ENCODE results near the gene EXOC6B. TPM values are rescaled to one million over a fixed set of nuclear protein-coding genes. Genes with fewer than 3 reads are reported as not detected.

EXOC6B gene
- total RNA-seq, 4 donors from 2014 or later, result 54.0 to 121 (median 78.7) TPM

- Histone ChIP-seq H3K27ac (no peak overlapping the region), H3K27me3 (no peaks in the 10 kb centered on the region), H3K36me3 (no peaks in the 10 kb centered on the region), H3K4me1 (peaks cover 38% of the 10 kb centered on the region), H3K4me3 (no peak overlapping the region), H3K9me3 (no peaks in the 10 kb centered on the region)
- no peak for TF ChIP-seq POLR2A (IDR thresholded peaks at IDR 0.05)
- no peak for TF ChIP-seq POLR2AphosphoS5 (IDR thresholded peaks at IDR 0.05)
- no peak for TF ChIP-seq EP300 (IDR thresholded peaks at IDR 0.05)
- TF ChIP-seq, protein P1, sequence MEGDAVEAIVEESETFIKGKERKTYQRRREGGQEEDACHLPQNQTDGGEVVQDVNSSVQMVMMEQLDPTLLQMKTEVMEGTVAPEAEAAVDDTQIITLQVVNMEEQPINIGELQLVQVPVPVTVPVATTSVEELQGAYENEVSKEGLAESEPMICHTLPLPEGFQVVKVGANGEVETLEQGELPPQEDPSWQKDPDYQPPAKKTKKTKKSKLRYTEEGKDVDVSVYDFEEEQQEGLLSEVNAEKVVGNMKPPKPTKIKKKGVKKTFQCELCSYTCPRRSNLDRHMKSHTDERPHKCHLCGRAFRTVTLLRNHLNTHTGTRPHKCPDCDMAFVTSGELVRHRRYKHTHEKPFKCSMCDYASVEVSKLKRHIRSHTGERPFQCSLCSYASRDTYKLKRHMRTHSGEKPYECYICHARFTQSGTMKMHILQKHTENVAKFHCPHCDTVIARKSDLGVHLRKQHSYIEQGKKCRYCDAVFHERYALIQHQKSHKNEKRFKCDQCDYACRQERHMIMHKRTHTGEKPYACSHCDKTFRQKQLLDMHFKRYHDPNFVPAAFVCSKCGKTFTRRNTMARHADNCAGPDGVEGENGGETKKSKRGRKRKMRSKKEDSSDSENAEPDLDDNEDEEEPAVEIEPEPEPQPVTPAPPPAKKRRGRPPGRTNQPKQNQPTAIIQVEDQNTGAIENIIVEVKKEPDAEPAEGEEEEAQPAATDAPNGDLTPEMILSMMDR (IDR thresholded peaks at IDR 0.05), result no peak
- WGBS, result 40% methylated on average over 2 of the region's 2 CpGs
- no peak for DNase-seq (ENCODE audit: low spot score in 2 of 2)
Observed at GRCh38 chr2:72822794-72823193, 3.0 kb downstream of the EXOC6B start.

DNA sequence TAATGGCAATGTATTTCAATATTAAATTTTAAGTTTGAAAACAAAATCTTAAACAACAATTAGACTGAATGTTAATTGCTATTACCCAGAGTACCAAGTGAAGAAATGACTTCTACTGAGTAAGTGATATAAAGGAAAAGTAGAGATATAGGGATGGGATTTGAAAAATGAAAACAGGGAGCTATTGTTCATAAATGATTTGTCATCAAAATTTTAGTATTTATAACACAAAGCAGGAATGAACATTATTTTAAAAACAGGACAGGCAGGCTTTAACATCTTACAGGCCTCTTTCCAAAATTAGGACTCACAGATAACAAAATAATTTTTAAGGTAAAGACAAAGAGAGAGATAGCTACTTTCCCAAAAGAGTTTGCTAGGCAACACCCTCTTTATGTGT, 3.9 kb downstream of the EXOC6B start:
- Histone ChIP-seq H3K4me3 (no peak overlapping the region), H3K27ac (peak overlapping the region; percentile 57), H3K4me1 (peaks cover 44% of the 10 kb centered on the region), H3K9me3 (no peaks in the 10 kb centered on the region), H3K36me3 (no peaks in the 10 kb centered on the region), H3K27me3 (no peaks in the 10 kb centered on the region)
- no peak for DNase-seq (ENCODE audit: low spot score in 2 of 2)
- TF ChIP-seq POLR2A (IDR thresholded peaks at IDR 0.05), result no peak
- TF ChIP-seq, protein P1 (IDR thresholded peaks at IDR 0.05), result no peak
- no peak for TF ChIP-seq EP300 (IDR thresholded peaks at IDR 0.05)
- TF ChIP-seq POLR2AphosphoS5 (IDR thresholded peaks at IDR 0.05), result no peak

DNA sequence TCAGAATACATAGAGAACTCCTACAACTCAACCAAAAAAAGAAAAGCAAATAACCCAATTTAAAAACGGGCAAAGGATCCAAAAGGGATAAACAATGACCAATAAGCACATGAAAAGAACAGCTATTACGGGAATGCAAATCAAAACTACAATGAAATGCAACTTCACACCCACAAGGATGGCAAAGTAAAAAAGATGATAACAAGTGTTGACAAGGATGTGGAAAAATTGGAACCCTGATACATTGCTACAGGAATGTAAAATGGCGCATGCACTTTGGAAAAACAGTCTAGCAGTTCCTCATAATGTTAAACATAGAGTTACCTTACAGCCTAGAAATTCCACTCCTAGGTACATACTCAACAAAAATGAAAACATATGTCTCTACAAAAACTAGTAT, 4.7 kb downstream of the EXOC6B start:
- no peak overlapping the region for H3K4me3 ChIP-seq
- peaks cover 43% of the 10 kb centered on the region for H3K4me1 ChIP-seq
- H3K27me3 ChIP-seq, result no peaks in the 10 kb centered on the region
- no peaks in the 10 kb centered on the region for H3K9me3 ChIP-seq
- no peak overlapping the region for H3K27ac ChIP-seq
- 88% methylated on average over 3 of the region's 3 CpGs for WGBS
- no peaks in the 10 kb centered on the region for H3K36me3 ChIP-seq
- DNase-seq (ENCODE audit: low spot score in 2 of 2), result no peak
- no peak for TF ChIP-seq POLR2A (IDR thresholded peaks at IDR 0.05)
- TF ChIP-seq, protein P1 (IDR thresholded peaks at IDR 0.05), result no peak
- TF ChIP-seq EP300 (IDR thresholded peaks at IDR 0.05), result no peak
- no peak for TF ChIP-seq POLR2AphosphoS5 (IDR thresholded peaks at IDR 0.05)

DNA sequence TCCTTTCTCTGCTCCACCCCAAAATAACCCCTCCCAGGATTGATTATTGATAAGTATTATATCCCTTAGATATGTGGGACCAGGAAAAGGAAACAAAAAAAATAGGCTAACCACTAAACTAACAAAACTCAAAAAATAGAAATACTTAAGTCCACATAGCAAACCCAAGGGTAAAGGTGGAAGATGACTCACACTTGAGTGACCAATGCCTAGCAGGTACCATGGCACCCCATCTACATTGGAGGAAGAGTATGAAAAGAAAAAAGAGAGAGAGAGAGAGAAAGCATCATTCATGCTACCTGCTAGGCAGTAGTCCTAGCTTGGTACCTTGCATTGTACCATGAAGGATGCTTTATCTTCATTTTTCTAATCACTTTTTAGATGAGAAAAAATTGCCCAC, 6.3 kb downstream of the EXOC6B start:
- Histone ChIP-seq H3K4me3 (no peak overlapping the region), H3K9me3 (no peaks in the 10 kb centered on the region), H3K27ac (no peak overlapping the region), H3K27me3 (no peaks in the 10 kb centered on the region), H3K4me1 (peaks cover 40% of the 10 kb centered on the region), H3K36me3 (no peaks in the 10 kb centered on the region)
- TF ChIP-seq EP300 (IDR thresholded peaks at IDR 0.05) (no peak), POLR2A (IDR thresholded peaks at IDR 0.05) (no peak), POLR2AphosphoS5 (IDR thresholded peaks at IDR 0.05) (no peak)
- TF ChIP-seq, protein P1 (IDR thresholded peaks at IDR 0.05), result no peak
- no peak for DNase-seq (ENCODE audit: low spot score in 2 of 2)

GRCh38 chr2:72815655-72816278, 10.1 kb downstream of the EXOC6B start:
- WGBS, result 86% methylated on average over 13 of the region's 13 CpGs
- Histone ChIP-seq H3K4me1 (peaks cover 17% of the 10 kb centered on the region), H3K4me3 (no peak overlapping the region), H3K27me3 (no peaks in the 10 kb centered on the region), H3K9me3 (no peaks in the 10 kb centered on the region), H3K27ac (no peak overlapping the region), H3K36me3 (no peaks in the 10 kb centered on the region)
- TF ChIP-seq EP300 (IDR thresholded peaks at IDR 0.05), result no peak
- no peak for TF ChIP-seq POLR2A (IDR thresholded peaks at IDR 0.05)
- TF ChIP-seq, protein P1 (IDR thresholded peaks at IDR 0.05), result no peak
- no peak for TF ChIP-seq POLR2AphosphoS5 (IDR thresholded peaks at IDR 0.05)
- DNase-seq (ENCODE audit: low spot score in 2 of 2), result no peak

Data from suprapubic skin (tissue), 4 donors.